ENCODE measurements around the gene VPS13C. TPM values are rescaled to one million over a fixed set of nuclear protein-coding genes. Genes with fewer than 3 reads are reported as not detected.

VPS13C gene
- total and polyA plus RNA-seq, 2 donors (not counting 1 experiment from before 2014, with no cell fraction given), result 40.0 to 236 TPM

DNA sequence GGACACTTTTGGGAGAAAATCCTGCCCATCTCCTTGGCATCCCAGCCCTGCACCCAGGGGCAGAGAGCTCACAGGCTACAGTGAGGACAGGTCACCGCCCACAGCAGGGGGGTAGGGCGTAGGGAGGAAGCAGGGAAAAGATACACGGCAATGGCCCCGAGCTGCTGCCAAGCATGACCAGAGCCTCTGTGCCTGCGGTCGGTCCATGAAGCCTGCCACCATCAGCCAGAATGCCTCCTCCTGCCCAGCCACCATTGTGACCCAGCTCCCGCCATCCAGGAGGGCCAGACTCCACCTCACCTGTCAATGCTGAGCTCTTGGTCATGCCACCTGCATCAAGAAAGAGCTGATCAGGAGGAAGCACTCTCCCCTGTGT, 230.7 kb downstream of the VPS13C start:
- CTCF ChIA-PET, result interaction anchor here (1.3 to 1.4 kb wide), 2 partner anchors 9 to 1244 kb away, joined by 3 to 4 read pairs; no protein-coding TSS in a partner anchor
- H3K4me1 ChIP-seq (ENCODE audit: control insufficient read depth in 2 of 2, insufficient read depth in 2 of 2, low read length in 2 of 2), result peaks cover 0 to 5% of the 10 kb centered on the region in 2 donors
- TF ChIP-seq, protein P1, sequence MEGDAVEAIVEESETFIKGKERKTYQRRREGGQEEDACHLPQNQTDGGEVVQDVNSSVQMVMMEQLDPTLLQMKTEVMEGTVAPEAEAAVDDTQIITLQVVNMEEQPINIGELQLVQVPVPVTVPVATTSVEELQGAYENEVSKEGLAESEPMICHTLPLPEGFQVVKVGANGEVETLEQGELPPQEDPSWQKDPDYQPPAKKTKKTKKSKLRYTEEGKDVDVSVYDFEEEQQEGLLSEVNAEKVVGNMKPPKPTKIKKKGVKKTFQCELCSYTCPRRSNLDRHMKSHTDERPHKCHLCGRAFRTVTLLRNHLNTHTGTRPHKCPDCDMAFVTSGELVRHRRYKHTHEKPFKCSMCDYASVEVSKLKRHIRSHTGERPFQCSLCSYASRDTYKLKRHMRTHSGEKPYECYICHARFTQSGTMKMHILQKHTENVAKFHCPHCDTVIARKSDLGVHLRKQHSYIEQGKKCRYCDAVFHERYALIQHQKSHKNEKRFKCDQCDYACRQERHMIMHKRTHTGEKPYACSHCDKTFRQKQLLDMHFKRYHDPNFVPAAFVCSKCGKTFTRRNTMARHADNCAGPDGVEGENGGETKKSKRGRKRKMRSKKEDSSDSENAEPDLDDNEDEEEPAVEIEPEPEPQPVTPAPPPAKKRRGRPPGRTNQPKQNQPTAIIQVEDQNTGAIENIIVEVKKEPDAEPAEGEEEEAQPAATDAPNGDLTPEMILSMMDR (IDR thresholded peaks at IDR 0.05), result no peak
- no peak overlapping the region for H3K4me2 ChIP-seq (replicated peaks; ENCODE audit: low read depth, low read length, poor library complexity, severe bottlenecking)
- intact Hi-C loops (cut with micrococcal nuclease), result no loop called here
- DNase-seq, result no peak
- ATAC-seq (ENCODE audit: low read depth), result no peak
- Mint-ChIP-seq H3K4me1 (peaks cover 4% of the 10 kb centered on the region), H3K27ac (no peak overlapping the region), H3K27me3 (peaks cover 26% of the 10 kb centered on the region), H3K9me3 (ENCODE audit: insufficient read depth) (no peaks in the 10 kb centered on the region), H3K4me3 (no peak overlapping the region)
- H3K27ac ChIP-seq (ENCODE audit: low read length in 2 of 2), result no peak overlapping the region
- no peak overlapping the region for H3K9ac ChIP-seq (ENCODE audit: low read length)
- POLR2A ChIA-PET, result no interaction called here
- no peak overlapping the region for H3K4me3 ChIP-seq (ENCODE audit: control extremely low read depth in 1 of 5, extremely low read depth in 1 of 5, insufficient read depth in 1 of 5, low read depth in 2 of 5, low read length in 4 of 5)
- H3K27me3 ChIP-seq (replicated peaks in 1 of 4; ENCODE audit: control extremely low read depth in 1 of 4, control insufficient read depth in 3 of 4, insufficient read depth in 4 of 4, low read length in 3 of 4), result peaks cover 0 to 11% (median 4%) of the 10 kb centered on the region in 4 experiments
- H4K20me1 ChIP-seq (ENCODE audit: control insufficient read depth, insufficient read depth, low read length, poor library complexity, severe bottlenecking), result no peaks in the 10 kb centered on the region
- H3K36me3 ChIP-seq (replicated peaks in 1 of 2; ENCODE audit: control extremely low read depth in 1 of 2, control insufficient read depth in 1 of 2, extremely low read depth in 1 of 2, insufficient read depth in 2 of 2, low read length in 1 of 2), result no peaks in the 10 kb centered on the region
- 95% methylated on average over 7 of the region's 7 CpGs for WGBS (ENCODE audit: insufficient coverage)
- no peak overlapping the region for H2AFZ ChIP-seq (ENCODE audit: insufficient read depth, low read depth, low read length, poor library complexity, severe bottlenecking)
- H3K9me3 ChIP-seq (ENCODE audit: control extremely low read depth in 1 of 3, control insufficient read depth in 2 of 3, insufficient read depth in 1 of 3, low read length in 2 of 3), result no peaks in the 10 kb centered on the region
- no peaks in the 10 kb centered on the region for H3K79me2 ChIP-seq (ENCODE audit: control insufficient read depth, insufficient read depth, low read length)

GRCh38 chr15:61828860-61829513, 231.3 kb downstream of the VPS13C start:
- ATAC-seq (ENCODE audit: low read depth) (no peak), DNase-seq (no peak)
- Mint-ChIP-seq H3K4me1 (peaks cover 2% of the 10 kb centered on the region), H3K27ac (no peak overlapping the region), H3K27me3 (peaks cover 25% of the 10 kb centered on the region), H3K4me3 (no peak overlapping the region), H3K9me3 (ENCODE audit: insufficient read depth) (no peaks in the 10 kb centered on the region)
- POLR2A ChIA-PET, result no interaction called here
- no peaks in the 10 kb centered on the region for H4K20me1 ChIP-seq (ENCODE audit: control insufficient read depth, insufficient read depth, low read length, poor library complexity, severe bottlenecking)
- no peaks in the 10 kb centered on the region for H3K36me3 ChIP-seq (replicated peaks in 1 of 2; ENCODE audit: control extremely low read depth in 1 of 2, control insufficient read depth in 1 of 2, extremely low read depth in 1 of 2, insufficient read depth in 2 of 2, low read length in 1 of 2)
- H3K9me3 ChIP-seq (ENCODE audit: control extremely low read depth in 1 of 3, control insufficient read depth in 2 of 3, insufficient read depth in 1 of 3, low read length in 2 of 3), result no peaks in the 10 kb centered on the region
- H3K9ac ChIP-seq (ENCODE audit: low read length), result no peak overlapping the region
- TF ChIP-seq EZH2 (IDR thresholded peaks at IDR 0.05; ENCODE audit: borderline replicate concordance, insufficient read depth, low read depth, low read length, poor library complexity, severe bottlenecking), result no peak
- TF ChIP-seq, protein P1 (IDR thresholded peaks at IDR 0.05), result no peak
- H2AFZ ChIP-seq (ENCODE audit: insufficient read depth, low read depth, low read length, poor library complexity, severe bottlenecking), result no peak overlapping the region
- no peak overlapping the region for H3K27ac ChIP-seq (ENCODE audit: low read length in 2 of 2)
- H3K4me2 ChIP-seq (replicated peaks; ENCODE audit: low read depth, low read length, poor library complexity, severe bottlenecking), result no peak overlapping the region
- H3K4me1 ChIP-seq (ENCODE audit: control insufficient read depth in 2 of 2, insufficient read depth in 2 of 2, low read length in 2 of 2), result peaks cover 0 to 2% of the 10 kb centered on the region in 2 donors
- peaks cover 0 to 9% (median 1%) of the 10 kb centered on the region in 4 experiments for H3K27me3 ChIP-seq (replicated peaks in 1 of 4; ENCODE audit: control extremely low read depth in 1 of 4, control insufficient read depth in 3 of 4, insufficient read depth in 4 of 4, low read length in 3 of 4)
- CTCF ChIA-PET, result interaction anchor here (1.3 kb wide), 1 partner anchor 9 kb away, joined by 4 read pairs; no protein-coding TSS in a partner anchor
- 89% methylated on average over 6 of the region's 6 CpGs for WGBS (ENCODE audit: insufficient coverage)
- H3K79me2 ChIP-seq (ENCODE audit: control insufficient read depth, insufficient read depth, low read length), result no peaks in the 10 kb centered on the region
- no peak overlapping the region for H3K4me3 ChIP-seq (ENCODE audit: control extremely low read depth in 1 of 5, extremely low read depth in 1 of 5, insufficient read depth in 1 of 5, low read depth in 2 of 5, low read length in 4 of 5)
- intact Hi-C loops (cut with micrococcal nuclease), result no loop called here
